BE2C (cell line): ENCODE measurements around the gene BBOX1.

Source experiments
- DNase-seq: peaks from one replicate; pipeline ENCODE4 v3.0.0-alpha.2; 2020
- H3K27me3 ChIP-seq: fragments of 250-450 bp; sonication (Bioruptor Pico); 2 replicates; pipeline ENCODE4 v1.5.1; 2020; ENCODE audit warnings: mild to moderate bottlenecking
- H3K36me3 ChIP-seq: fragments of 250-450 bp; sonication (Bioruptor Pico); 2 replicates; pipeline ENCODE4 v1.5.1; 2020; ENCODE audit warnings: mild to moderate bottlenecking
- H3K4me1 ChIP-seq: fragments of 250-450 bp; sonication (Bioruptor Pico); 2 replicates; pipeline ENCODE4 v1.5.1; 2020
- H3K4me3 ChIP-seq: 2 replicates; pipeline ENCODE4 v1.5.1; 2011; ENCODE audit warnings: low read depth, low read length
- H3K9me3 ChIP-seq: fragments of 250-450 bp; sonication (Bioruptor Pico); 2 replicates; pipeline ENCODE4 v1.5.1; 2020
- TF ChIP-seq, protein P1 (sequence below): IDR thresholded peaks from 2 replicates; pipeline ENCODE4 v1.5.1; 2012; ENCODE audit warnings: mild to moderate bottlenecking, low read depth, low read length

BBOX1 gene

DNA sequence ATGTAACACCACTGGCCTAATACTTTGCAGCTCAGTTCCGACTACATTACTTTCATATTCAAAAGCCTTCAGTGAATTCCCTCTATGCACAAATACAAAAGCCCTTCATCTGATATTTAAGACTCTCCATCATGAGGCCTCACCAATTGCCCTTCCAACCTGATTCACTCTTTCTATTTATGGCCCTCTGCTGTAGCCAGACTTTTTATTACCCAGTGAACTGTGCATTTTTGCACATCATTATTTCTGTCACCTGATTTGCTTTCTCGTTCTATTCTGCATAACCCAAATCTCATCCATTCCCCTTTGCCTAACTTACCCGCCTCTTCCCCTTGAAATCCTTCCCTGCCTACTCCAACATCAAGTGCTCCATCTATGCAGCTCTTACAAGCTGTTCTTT lies 78.3 kb downstream of the BBOX1 start:
- Histone ChIP-seq H3K36me3 (no peaks in the 10 kb centered on the region), H3K27me3 (no peaks in the 10 kb centered on the region), H3K4me1 (no peaks in the 10 kb centered on the region), H3K4me3 (no peak overlapping the region), H3K9me3 (no peaks in the 10 kb centered on the region)
- TF ChIP-seq, protein P1, sequence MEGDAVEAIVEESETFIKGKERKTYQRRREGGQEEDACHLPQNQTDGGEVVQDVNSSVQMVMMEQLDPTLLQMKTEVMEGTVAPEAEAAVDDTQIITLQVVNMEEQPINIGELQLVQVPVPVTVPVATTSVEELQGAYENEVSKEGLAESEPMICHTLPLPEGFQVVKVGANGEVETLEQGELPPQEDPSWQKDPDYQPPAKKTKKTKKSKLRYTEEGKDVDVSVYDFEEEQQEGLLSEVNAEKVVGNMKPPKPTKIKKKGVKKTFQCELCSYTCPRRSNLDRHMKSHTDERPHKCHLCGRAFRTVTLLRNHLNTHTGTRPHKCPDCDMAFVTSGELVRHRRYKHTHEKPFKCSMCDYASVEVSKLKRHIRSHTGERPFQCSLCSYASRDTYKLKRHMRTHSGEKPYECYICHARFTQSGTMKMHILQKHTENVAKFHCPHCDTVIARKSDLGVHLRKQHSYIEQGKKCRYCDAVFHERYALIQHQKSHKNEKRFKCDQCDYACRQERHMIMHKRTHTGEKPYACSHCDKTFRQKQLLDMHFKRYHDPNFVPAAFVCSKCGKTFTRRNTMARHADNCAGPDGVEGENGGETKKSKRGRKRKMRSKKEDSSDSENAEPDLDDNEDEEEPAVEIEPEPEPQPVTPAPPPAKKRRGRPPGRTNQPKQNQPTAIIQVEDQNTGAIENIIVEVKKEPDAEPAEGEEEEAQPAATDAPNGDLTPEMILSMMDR: no peak
- DNase-seq: no peak

DNA sequence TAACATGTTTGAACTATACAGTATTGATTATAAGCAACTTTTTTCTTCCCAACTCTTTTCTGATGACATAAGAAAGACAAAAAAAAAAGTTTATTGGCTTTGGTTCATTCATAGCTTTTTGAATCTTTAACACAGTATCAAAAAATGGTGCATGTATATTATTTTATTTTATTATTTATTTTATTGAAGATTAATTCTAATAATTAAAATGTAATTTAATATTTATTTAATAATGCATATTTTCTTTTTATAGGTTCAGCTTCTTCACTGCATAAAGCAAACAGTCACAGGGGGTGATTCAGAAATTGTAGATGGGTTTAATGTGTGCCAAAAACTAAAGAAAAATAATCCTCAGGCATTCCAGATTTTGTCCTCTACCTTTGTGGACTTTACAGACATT lies 78.8 kb downstream of the BBOX1 start:
- no peak overlapping the region for H3K4me3 ChIP-seq
- DNase-seq: no peak
- H3K36me3 ChIP-seq: no peaks in the 10 kb centered on the region
- H3K4me1 ChIP-seq: no peaks in the 10 kb centered on the region
- no peaks in the 10 kb centered on the region for H3K27me3 ChIP-seq
- TF ChIP-seq, protein P1: no peak
- H3K9me3 ChIP-seq: no peaks in the 10 kb centered on the region

- no peaks in the 10 kb centered on the region for H3K27me3 ChIP-seq
- no peak overlapping the region for H3K4me3 ChIP-seq
- TF ChIP-seq, protein P1: no peak
- H3K4me1 ChIP-seq: no peaks in the 10 kb centered on the region
- H3K36me3 ChIP-seq: no peaks in the 10 kb centered on the region
- DNase-seq: no peak
- H3K9me3 ChIP-seq: no peaks in the 10 kb centered on the region
Observed at GRCh38 chr11:27120211-27120610, 79.6 kb downstream of the BBOX1 start.

DNA sequence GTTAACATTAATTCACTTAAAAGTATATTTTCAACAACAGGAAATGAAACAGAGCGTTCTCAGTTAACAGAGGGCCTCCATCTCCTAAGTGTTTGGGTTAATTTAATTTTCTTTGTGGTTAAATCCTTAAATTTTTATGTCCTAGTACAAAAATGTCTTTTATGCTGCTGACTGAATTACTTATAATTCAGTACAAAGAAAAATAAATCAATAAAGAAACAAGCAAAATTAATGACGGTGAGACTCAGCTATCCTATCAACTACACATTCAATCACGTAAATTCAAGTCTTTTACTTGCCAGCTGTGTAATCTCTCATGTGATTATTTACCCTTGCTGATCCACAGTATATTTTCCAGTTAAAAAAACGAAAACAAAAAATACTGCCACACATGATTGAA lies 81.4 kb downstream of the BBOX1 start:
- H3K36me3 ChIP-seq: no peaks in the 10 kb centered on the region
- H3K27me3 ChIP-seq: no peaks in the 10 kb centered on the region
- no peak overlapping the region for H3K4me3 ChIP-seq
- TF ChIP-seq, protein P1: no peak
- DNase-seq: no peak
- no peaks in the 10 kb centered on the region for H3K9me3 ChIP-seq
- no peaks in the 10 kb centered on the region for H3K4me1 ChIP-seq

DNA sequence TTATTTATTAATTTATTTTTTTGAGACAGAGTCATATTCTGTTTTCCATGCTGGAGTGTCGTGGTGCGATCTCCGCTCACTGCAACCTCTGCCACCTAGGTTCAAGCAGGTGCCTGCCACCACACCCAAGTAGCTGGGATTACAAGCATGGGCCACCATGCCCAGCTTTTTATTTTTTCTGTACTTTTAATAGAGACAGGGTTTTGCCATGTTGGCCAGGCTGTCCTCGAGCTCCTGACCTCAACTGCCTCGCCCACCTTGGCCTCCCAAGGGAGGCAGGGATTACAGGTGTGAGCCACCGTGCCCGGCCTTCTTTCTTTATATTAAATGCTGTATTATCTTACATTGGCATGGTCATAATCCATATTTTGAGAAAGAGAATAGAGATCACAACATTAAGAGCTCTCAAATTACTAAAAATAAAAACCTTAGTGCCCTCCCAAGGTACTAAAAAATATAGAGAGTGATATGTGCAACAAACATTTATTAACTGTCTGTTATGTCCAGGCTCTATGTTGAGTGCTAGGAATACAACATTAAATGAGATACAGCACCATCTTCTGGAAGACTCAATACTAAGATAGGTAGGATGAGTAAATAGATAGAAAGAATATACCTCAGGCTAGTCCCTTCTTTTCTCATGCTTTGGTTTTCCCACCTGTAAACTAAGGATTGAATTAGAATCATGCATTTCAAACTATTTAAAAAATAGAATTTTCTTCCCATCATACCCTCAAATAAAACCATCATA lies 84.1 kb downstream of the BBOX1 start:
- H3K36me3 ChIP-seq: no peaks in the 10 kb centered on the region
- no peaks in the 10 kb centered on the region for H3K4me1 ChIP-seq
- TF ChIP-seq, protein P1: no peak
- H3K27me3 ChIP-seq: no peaks in the 10 kb centered on the region
- H3K9me3 ChIP-seq: no peaks in the 10 kb centered on the region
- no peak for DNase-seq
- no peak overlapping the region for H3K4me3 ChIP-seq

GRCh38 chr11:27129686-27130085 lies 89.1 kb downstream of the BBOX1 start:
- H3K4me3 ChIP-seq: no peak overlapping the region
- no peaks in the 10 kb centered on the region for H3K9me3 ChIP-seq
- no peak for DNase-seq
- TF ChIP-seq, protein P1: no peak
- no peaks in the 10 kb centered on the region for H3K36me3 ChIP-seq
- H3K27me3 ChIP-seq: no peaks in the 10 kb centered on the region
- H3K4me1 ChIP-seq: no peaks in the 10 kb centered on the region
